Natural killer cell treated with Interleukin-12 subunit alpha and Interleukin-12 subunit beta and Interleukin-15 and Interleukin-18, amount 100 ng/mL, for 72 hours (primary cell): ENCODE data around the gene MRPL52. TPM values are rescaled to one million over a fixed set of nuclear protein-coding genes. Genes with fewer than 3 reads are reported as not detected.
A peak's percentile ranks its signal among the peaks of the same experiment; 100 is the strongest.
"Not testable (repeated sequence)": the region's sequence is repeated elsewhere in the genome, so short reads cannot be mapped to it uniquely, and the experiment has no call there.

Experiments
- ATAC-seq, 2 donors: fragments of 150-1000 bp; cut with Tn5 transposase in 1 of 2; sonication (Bioruptor Pico), chemical (Tn5 transposase) in 1 of 2; 2 replicates each; pipeline ENCODE4 v1.10.0; 2021
- DNase-seq: peaks from one replicate; pipeline ENCODE4 v3.0.0; 2022; ENCODE audit warnings: low spot score
- H3K27ac Mint-ChIP-seq, 2 donors: 1 replicate in 1 of 2; 2 replicates in 1 of 2; pipeline ENCODE4 v1.8.0; 2022; ENCODE audit warnings: mixed read lengths in 2 of 2, mild to moderate bottlenecking in 1 of 2, moderate library complexity in 1 of 2
- H3K27me3 Mint-ChIP-seq, 2 donors: 1 replicate in 1 of 2; 2 replicates in 1 of 2; pipeline ENCODE4 v1.8.0; 2022; ENCODE audit warnings: mixed read lengths in 2 of 2
- H3K36me3 Mint-ChIP-seq: one replicate; pipeline ENCODE4 v1.8.0; 2022; ENCODE audit warnings: mixed read lengths
- H3K4me1 Mint-ChIP-seq, 2 donors: 1 replicate in 1 of 2; 2 replicates in 1 of 2; pipeline ENCODE4 v1.8.0; 2022; ENCODE audit warnings: low read depth in 2 of 2, mixed read lengths in 2 of 2, mild to moderate bottlenecking in 1 of 2
- H3K4me3 Mint-ChIP-seq: one replicate; pipeline ENCODE4 v1.8.0; 2022; ENCODE audit warnings: mixed read lengths
- H3K9me3 Mint-ChIP-seq: 2 replicates; pipeline ENCODE4 v1.8.0; 2022; ENCODE audit warnings: mixed read lengths
- total RNA-seq, 2 donors: library from RNA; stranded (reverse); gene quantifications; one replicate each; pipeline ENCODE4 v1.2.3, GENCODE V29; 2022

MRPL52 gene
- total RNA-seq, 2 donors from 2014 or later, result 116 to 134 TPM

DNA sequence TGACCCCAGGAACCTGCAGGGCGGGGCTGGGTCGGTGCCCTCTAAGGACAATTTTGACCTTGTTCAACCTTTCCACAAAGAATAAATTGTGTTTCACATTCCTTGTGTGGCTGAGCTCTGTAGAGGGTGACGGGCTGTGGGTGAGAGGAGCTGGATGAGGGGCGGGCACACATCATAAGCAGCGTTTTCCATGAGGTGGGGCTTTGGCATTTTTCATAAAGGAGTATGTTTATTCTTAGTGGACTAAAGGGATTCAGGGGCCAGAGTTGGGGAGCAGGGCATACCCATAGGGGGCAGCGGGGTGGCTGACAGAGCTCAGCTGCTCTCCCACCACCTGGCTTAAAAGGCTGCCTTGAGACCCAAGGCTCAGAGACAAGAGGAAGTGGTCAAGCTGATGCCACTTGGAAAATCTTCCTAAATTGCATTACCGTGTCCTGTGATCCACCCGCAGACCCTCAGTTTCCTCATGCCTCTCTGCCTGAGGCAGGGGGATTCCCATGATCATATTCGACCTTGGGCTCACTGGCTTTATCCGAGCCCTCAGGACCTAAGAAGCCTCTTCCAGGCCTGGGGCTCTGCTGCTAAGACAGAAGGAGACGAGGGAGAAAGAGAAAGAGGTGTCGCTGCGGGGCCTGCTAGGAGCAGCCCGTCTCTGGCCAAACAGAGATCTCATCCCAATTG, 18.1 kb downstream of the MRPL52 start:
- no peaks in the 10 kb centered on the region for H3K36me3 Mint-ChIP-seq
- H3K4me1 Mint-ChIP-seq, result peaks cover 12 to 22% of the 10 kb centered on the region in 2 donors
- no peaks in the 10 kb centered on the region for H3K9me3 Mint-ChIP-seq
- DNase-seq (no peak), ATAC-seq (no peak)
- peaks cover 6 to 20% of the 10 kb centered on the region in 2 donors for H3K27me3 Mint-ChIP-seq
- H3K4me3 Mint-ChIP-seq, result no peak overlapping the region
- peak overlapping the region in 1 of 2 donors; percentile 37 for H3K27ac Mint-ChIP-seq

DNA sequence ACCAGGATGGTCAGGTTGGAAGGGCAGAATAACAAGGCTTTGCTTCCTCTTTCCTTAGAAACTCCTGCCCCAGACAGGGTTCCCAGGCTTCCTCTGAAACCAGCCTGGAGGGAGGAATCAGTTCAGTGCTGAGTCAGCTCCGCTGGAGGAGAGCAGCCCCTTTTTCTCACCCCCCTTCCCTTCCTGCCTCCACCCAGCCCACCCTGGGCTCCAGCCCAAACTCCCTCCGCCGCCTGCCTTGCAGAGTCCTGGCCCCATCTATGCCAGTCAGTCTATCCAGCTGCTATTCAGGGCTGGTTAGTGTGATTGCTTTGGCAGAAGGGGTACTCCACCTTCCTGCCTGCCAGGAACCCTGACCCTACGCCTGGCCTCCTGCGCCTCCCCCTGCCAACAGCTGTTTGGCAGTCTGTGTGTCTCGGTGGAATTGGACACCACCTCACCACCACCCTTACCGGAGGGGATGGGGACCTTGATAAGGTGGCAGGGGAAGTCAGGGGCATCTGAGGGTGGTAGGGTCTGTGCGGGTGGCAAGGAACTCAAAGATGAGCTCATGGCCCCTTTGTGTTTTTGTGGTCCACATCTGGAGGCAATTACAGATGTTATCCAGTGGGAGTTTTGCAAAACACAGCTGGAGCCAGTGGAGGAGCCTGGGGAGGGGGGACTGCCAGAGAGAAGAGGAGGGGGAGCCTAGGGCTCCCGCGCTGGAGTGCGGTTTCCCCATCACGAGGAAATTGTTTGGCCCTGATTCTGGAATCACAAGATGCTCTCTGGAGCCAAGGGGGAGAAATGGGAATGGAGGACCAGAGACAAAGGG, 18.9 kb downstream of the MRPL52 start:
- DNase-seq, result no peak
- no peak for ATAC-seq
- H3K27ac Mint-ChIP-seq, result peak overlapping the region in 1 of 2 donors; percentile 30
- H3K36me3 Mint-ChIP-seq, result no peaks in the 10 kb centered on the region
- no peak overlapping the region for H3K4me3 Mint-ChIP-seq
- no peaks in the 10 kb centered on the region for H3K9me3 Mint-ChIP-seq
- peaks cover 6 to 17% of the 10 kb centered on the region in 2 donors for H3K27me3 Mint-ChIP-seq
- peaks cover 16 to 26% of the 10 kb centered on the region in 2 donors for H3K4me1 Mint-ChIP-seq

DNA sequence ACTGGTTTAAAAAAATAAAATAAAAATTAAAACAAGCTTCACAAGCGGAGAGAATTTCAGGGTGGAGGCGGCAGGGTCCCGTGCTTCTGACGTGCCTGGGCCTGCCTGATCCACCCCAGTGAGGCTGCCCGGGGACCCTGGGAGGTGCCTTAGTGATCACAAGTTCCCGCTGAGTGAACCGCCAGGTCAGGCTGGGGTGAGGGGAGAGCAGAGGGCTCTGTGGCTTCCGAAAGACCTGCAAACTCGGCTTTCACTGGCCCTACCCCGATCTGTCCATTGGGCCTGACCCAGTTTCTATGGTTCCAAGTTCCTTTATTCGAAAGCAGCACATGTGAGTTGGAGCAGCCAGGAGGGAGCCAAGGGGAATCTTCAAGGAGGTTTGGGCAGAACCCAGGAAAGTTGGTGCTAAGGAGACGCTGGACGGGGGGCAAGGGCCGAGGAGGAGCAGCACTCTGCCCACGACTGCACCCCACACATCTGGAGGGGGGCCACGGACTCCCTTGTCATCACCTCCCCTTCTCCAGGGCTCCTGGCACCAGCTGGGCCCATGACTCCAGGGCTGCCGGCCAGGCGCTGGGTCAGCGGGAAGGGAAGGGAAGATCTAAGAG, 19.6 kb downstream of the MRPL52 start:
- Mint-ChIP-seq H3K4me1 (peaks cover 16 to 26% of the 10 kb centered on the region in 2 donors), H3K9me3 (no peaks in the 10 kb centered on the region), H3K27me3 (peaks cover 6 to 16% of the 10 kb centered on the region in 2 donors), H3K27ac (peak overlapping the region in 1 of 2 donors; percentile 40), H3K4me3 (no peak overlapping the region), H3K36me3 (no peaks in the 10 kb centered on the region)
- DNase-seq (no peak), ATAC-seq (no peak)

DNA sequence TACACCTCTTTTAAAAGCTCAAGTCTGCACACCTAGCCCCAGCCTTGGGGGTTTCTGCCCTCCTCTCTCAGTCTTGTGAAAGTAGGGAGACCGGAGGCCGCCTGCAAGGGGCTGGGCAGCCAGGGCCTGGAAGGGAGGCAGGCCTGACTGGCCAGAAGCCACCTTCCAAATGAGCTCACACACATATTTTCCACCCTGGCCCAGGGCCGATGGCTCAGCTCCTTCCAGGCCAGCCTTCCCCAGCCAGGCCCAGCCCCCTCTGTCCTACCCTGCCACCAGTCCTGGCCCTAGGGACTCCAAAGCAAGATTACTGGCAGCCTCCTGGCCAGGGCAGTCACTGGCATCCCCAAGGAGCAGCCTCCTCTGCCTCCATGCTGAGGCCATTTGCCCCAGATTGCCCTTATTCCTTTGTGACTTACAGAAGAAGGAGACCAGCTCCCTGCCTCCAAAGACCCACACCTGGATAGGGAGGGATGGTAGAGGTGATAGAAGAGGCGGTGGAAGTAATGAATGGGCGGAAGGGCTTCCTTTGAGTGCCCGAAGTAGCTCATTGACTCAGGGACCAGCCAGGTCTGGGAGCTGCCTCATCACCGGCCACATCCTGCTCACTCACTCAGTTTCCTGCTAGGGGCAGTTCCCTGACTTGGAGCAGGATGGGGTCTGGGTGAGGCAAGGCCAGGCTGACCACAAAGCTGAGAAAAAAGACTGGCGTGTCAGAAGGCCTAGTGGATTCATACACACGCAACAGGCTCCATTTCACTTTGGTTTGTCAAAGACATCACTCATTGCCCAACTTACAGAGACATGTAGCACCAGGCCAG, 21.5 kb downstream of the MRPL52 start:
- Mint-ChIP-seq H3K4me1 (peaks cover 18 to 27% of the 10 kb centered on the region in 2 donors), H3K27me3 (peaks cover 12 to 18% of the 10 kb centered on the region in 2 donors), H3K36me3 (peaks cover 3% of the 10 kb centered on the region), H3K9me3 (no peaks in the 10 kb centered on the region), H3K27ac (peak overlapping the region; percentile 75 to 89), H3K4me3 (peak overlapping the region; percentile 49)
- DNase-seq (peak; percentile 92), ATAC-seq (peak; percentile 94 to 95)

DNA sequence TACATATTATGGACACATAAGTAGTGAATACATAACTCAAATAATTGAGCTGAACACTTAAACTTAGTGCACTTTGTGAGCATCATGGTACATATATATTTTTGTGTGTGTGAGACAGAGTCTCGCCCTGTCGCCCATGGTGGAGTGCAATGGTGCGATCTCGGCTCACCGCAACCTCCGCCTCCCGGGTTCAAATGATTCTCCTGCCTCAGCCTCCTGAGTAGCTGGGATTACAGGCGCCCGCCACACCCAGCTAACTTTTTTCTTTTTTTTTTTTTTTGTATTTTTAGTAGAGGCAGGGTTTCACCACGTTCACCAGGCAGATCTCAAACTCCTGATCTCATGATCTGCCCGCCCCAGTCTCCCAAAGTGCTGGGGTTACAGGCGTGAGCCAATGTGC, 22.5 kb downstream of the MRPL52 start:
- not testable (repeated sequence) for DNase-seq, H3K4me3 Mint-ChIP-seq, H3K9me3 Mint-ChIP-seq, ATAC-seq, H3K36me3 Mint-ChIP-seq
- Mint-ChIP-seq H3K4me1 (peaks cover 20 to 27% of the 10 kb centered on the region in 2 donors), H3K27me3 (peaks cover 14 to 19% of the 10 kb centered on the region in 2 donors), H3K27ac (peak overlapping the region; percentile 75 to 89)

DNA sequence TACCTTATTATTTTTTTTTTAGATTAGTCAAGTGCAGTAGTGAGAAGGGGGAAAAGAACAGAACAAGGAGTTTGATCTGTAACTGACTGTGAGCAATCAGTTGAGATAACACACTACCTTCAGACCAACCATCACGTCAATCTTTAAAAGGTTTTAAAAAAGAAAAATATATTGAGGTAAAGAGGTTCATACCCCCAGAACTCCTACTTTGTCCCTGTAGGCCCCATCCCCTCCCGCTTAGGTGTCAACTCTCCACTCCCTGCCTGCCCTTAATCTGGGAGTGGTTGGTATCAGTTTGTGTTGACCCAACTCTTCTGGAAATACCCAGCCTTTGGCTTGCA, 22.9 kb downstream of the MRPL52 start:
- Mint-ChIP-seq H3K9me3 (no peaks in the 10 kb centered on the region), H3K4me3 (peak overlapping the region; percentile 79), H3K27me3 (peaks cover 18 to 23% of the 10 kb centered on the region in 2 donors), H3K4me1 (peaks cover 20 to 27% of the 10 kb centered on the region in 2 donors), H3K27ac (peak overlapping the region; percentile 86 to 89), H3K36me3 (peaks cover 7% of the 10 kb centered on the region)
- DNase-seq (no peak), ATAC-seq (no peak)

DNA sequence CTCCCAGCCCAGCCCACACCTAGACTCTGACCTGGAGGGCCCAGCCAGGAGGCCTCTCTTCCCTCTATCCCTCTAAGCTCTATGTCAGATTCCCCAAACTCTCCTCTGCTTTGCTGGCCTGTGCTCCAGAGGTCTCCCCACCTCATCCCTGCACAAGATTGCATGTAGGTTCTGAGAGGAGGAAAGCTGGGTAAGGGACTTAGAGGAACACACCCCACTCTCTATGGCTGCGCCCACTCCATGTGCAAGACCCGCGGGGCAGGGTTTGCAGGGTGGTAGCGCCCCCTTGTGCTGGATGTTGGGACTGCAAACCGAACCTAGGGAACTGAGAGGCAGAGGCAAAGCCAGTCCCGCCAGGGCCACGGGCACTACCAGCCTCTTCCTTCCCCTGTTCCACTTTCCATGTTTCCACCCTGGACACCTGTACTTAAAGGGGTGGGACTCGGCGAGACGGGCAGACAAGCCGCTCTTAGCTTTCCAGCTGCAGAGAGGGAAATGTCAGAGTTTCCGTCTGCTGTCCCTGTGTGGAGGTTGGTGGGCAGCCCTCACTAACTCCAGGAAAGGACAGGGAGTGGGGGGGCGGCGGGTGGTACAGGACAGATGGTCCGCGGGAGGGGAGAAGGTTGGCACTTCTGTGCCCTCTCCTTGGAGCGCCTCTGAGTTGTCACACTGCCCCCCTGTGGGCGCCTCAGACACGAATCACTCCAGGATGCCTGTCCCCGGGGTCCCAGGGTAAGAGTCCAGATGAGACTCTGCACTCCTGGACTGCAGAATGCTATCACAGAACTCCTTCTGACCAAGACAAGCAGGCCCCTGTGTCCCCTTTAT, 23.5 kb downstream of the MRPL52 start:
- DNase-seq (peak; percentile 88), ATAC-seq (peak; percentile 70 to 73)
- Mint-ChIP-seq H3K27ac (peak overlapping the region; percentile 86 to 89), H3K4me3 (peak overlapping the region; percentile 79), H3K9me3 (no peaks in the 10 kb centered on the region), H3K4me1 (peaks cover 25 to 30% of the 10 kb centered on the region in 2 donors), H3K36me3 (peaks cover 7% of the 10 kb centered on the region), H3K27me3 (peaks cover 20 to 29% of the 10 kb centered on the region in 2 donors)

DNA sequence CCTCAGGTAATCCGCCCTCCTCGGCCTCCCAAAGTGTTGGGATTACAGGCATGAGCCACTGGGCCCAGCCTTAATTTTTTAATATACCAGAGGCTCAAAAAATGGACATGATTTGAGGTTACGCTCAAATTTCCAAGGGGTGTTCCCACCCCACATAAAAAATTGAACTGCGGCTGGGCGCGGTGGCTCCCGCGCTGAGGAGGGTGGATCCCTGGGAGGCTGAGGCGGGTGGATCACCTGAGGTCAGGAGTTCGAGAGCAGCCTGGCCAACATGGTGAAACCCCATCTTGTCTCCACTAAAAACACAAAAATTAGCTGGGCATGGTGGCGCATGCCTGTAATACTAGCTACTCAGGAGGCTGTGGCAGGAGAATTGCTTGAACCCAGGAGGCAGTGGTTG, 24.6 kb downstream of the MRPL52 start:
- not testable (repeated sequence) for H3K4me3 Mint-ChIP-seq, H3K36me3 Mint-ChIP-seq, DNase-seq, H3K9me3 Mint-ChIP-seq, ATAC-seq, H3K27ac Mint-ChIP-seq
- peaks cover 18 to 30% of the 10 kb centered on the region in 2 donors for H3K27me3 Mint-ChIP-seq
- H3K4me1 Mint-ChIP-seq, result peaks cover 30 to 32% of the 10 kb centered on the region in 2 donors

DNA sequence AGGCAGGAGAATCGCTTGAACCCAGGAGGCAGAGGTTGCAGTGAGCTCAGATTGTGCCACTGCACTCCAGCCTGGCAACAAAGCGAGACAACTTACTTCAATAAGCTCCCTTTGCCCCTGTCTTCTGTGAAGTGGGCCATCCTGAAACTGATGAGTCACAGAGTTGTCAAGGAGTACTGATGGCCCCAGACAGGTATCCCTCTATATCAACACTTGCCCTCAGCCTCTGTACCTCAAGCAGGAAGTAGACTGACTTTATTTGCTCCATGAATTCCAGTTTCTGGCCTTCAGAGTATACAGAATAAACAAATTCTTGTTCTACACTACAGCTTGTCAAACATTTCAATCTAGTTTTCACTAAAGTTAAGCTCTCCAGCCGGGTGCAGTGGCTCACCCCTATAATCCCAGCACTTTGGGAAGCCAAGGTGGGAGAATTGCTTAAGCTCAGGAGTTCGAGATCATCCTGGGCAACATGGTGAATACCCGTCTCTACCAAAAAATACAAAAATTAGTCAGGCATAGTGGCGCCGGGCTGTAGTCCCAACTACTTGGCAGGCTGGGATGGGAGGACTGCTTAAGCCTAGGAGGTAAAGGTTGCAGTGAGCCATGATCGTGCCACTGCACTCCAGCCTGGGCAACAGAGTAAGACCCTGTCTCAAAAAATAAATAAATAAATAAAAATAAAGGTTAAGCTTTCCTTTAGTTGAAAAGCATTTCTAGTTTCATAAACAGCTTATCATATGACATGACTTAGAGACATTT, 25.5 kb downstream of the MRPL52 start:
- ATAC-seq, result no peak

DNA sequence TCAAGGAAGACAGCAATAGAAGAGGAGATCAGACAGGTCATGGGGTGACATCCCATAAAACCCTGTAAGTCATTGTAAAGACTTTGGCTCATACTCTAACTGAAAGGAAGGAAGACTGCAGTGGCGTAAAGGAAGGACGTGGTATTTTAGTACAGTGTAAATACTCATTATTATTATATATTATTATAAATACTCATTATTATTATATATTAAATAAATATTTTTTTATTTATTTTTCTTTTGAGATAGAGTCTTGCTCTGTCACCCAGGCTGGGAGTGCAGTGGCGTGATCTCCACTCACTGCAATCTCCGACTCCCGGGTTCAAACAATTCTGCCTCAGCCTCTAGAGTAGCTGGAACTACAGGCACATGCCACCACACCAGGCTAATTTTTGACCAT, 26.7 kb downstream of the MRPL52 start:
- Mint-ChIP-seq H3K36me3 (peaks cover 8% of the 10 kb centered on the region), H3K27ac (no peak overlapping the region), H3K4me3 (no peak overlapping the region), H3K4me1 (peaks cover 22 to 26% of the 10 kb centered on the region in 2 donors), H3K9me3 (no peaks in the 10 kb centered on the region), H3K27me3 (peaks cover 20 to 34% of the 10 kb centered on the region in 2 donors)
- no peak for ATAC-seq
- no peak for DNase-seq

More for the DNA sequence above, 25.5 kb downstream of the MRPL52 start:
- Mint-ChIP-seq H3K4me1 (peaks cover 28 to 32% of the 10 kb centered on the region in 2 donors), H3K9me3 (no peaks in the 10 kb centered on the region), H3K27me3 (peaks cover 18 to 30% of the 10 kb centered on the region in 2 donors), H3K4me3 (no peak overlapping the region), H3K36me3 (peaks cover 7% of the 10 kb centered on the region), H3K27ac (no peak overlapping the region)
- no peak for DNase-seq

DNA sequence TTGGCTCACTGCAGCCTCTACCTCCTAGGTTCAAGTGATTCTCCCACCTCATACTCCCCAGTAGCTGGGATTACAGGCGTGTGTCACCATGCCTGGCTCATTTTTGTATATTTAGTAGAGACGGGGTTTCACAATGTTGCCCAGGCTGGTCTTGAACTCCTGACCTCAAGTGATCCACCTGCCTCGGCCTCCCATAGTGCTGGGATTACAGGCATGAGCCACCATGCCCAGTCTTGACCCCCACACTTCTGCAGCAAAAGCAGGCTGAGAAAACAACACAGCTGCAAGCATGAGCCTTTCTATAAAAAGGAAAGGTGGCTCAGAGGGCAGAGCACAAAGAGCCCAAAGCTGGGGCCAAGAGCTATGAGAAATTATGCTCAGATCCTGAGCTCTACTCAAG, 30.7 kb downstream of the MRPL52 start:
- H3K27ac Mint-ChIP-seq, DNase-seq, H3K9me3 Mint-ChIP-seq, H3K4me3 Mint-ChIP-seq, ATAC-seq: not testable (repeated sequence)
- H3K4me1 Mint-ChIP-seq, result peaks cover 13 to 16% of the 10 kb centered on the region in 2 donors
- peaks cover 16% of the 10 kb centered on the region for H3K36me3 Mint-ChIP-seq
- peaks cover 33 to 42% of the 10 kb centered on the region in 2 donors for H3K27me3 Mint-ChIP-seq

DNA sequence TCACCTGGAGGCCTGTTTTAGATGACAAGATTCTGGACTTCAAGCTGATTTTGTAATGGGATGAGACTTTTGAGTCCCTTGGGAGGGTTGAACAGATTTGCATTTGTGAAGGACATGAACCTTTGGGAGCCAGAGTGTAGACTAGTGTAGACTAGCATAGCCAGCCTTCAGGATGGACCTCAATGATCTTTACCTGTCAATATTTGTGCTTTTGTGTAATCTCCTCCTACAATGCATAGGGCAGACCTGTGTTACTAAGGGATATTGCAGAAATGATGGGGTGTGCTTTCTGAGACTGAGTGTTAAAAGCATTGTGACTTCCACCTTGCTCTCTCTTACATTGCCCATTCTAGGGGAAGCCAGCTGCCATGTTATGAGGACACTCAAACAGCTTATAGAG, 32.0 kb downstream of the MRPL52 start:
- DNase-seq (no peak), ATAC-seq (no peak)
- no peak overlapping the region for H3K27ac Mint-ChIP-seq
- H3K4me3 Mint-ChIP-seq, result no peak overlapping the region
- H3K9me3 Mint-ChIP-seq, result no peaks in the 10 kb centered on the region
- peaks cover 9 to 11% of the 10 kb centered on the region in 2 donors for H3K4me1 Mint-ChIP-seq
- H3K36me3 Mint-ChIP-seq, result peaks cover 9% of the 10 kb centered on the region
- H3K27me3 Mint-ChIP-seq, result peaks cover 25 to 31% of the 10 kb centered on the region in 2 donors
